ENCODE measurements around the gene CLDN18.

DNA sequence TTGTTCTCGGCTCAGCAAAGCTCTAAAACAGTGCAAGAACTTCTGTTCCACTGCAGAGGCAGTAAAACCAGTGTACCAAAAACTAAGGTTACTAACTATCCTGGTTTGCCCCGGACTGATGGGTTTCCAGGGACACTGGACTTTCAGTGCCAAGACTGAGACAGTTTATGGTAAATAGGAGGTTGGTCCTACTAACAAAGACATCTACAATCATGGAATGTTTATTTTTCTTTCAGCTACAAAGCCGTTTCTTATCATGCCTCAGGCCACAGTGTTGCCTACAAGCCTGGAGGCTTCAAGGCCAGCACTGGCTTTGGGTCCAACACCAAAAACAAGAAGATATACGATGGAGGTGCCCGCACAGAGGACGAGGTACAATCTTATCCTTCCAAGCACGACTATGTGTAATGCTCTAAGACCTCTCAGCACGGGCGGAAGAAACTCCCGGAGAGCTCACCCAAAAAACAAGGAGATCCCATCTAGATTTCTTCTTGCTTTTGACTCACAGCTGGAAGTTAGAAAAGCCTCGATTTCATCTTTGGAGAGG lies 20.8 kb downstream of the CLDN18 start:
- TF ChIP-seq CTCF (IDR thresholded peaks at IDR 0.05): no peak
- TF ChIP-seq POLR2AphosphoS5 (IDR thresholded peaks at IDR 0.05): no peak

Data from sigmoid colon (tissue), 4 donors.